HG03460 (cell line): ENCODE measurements around the gene ARHGEF26.
A peak's percentile ranks its signal among the peaks of the same experiment; 100 is the strongest.

Experiments used
- ATAC-seq: cut with Tn5 transposase; IDR thresholded peaks from one replicate; pipeline ENCODE4 v1.9.1; 2021; ENCODE audit not compliant: unreplicated experiment

Gene ARHGEF26

GRCh38 chr3:154112146-154112852 lies 8.9 kb upstream of the ARHGEF26 start:
- ATAC-seq: no peak

GRCh38 chr3:154113609-154114008 lies 7.6 kb upstream of the ARHGEF26 start:
- ATAC-seq: no peak

- no peak for ATAC-seq
Observed at GRCh38 chr3:154115332-154115731, 5.9 kb upstream of the ARHGEF26 start.

- ATAC-seq: no peak
Observed at GRCh38 chr3:154119951-154120350, 1.2 kb upstream of the ARHGEF26 start.

GRCh38 chr3:154121701-154122551 lies 736 bp downstream of the ARHGEF26 start:
- ATAC-seq: peak; percentile 41

- no peak for ATAC-seq
Observed at GRCh38 chr3:154122552-154122911, 1.3 kb downstream of the ARHGEF26 start.

- ATAC-seq: no peak
Observed at GRCh38 chr3:154122912-154123559, 1.8 kb downstream of the ARHGEF26 start.

GRCh38 chr3:154123906-154124305 lies 2.7 kb downstream of the ARHGEF26 start:
- no peak for ATAC-seq

- no peak for ATAC-seq
Observed at GRCh38 chr3:154125378-154126030, 4.3 kb downstream of the ARHGEF26 start.

GRCh38 chr3:154126651-154127050 lies 5.5 kb downstream of the ARHGEF26 start:
- ATAC-seq: no peak

- ATAC-seq: no peak
Observed at GRCh38 chr3:154129625-154130024, 8.4 kb downstream of the ARHGEF26 start.

- ATAC-seq: no peak
Observed at GRCh38 chr3:154130540-154130939, 9.3 kb downstream of the ARHGEF26 start.

- ATAC-seq: no peak
Observed at GRCh38 chr3:154131830-154132229, 10.6 kb downstream of the ARHGEF26 start.

- ATAC-seq: no peak
Observed at GRCh38 chr3:154132777-154133375, 11.7 kb downstream of the ARHGEF26 start.

GRCh38 chr3:154135511-154136173 lies 14.5 kb downstream of the ARHGEF26 start:
- no peak for ATAC-seq

GRCh38 chr3:154137036-154137435 lies 15.8 kb downstream of the ARHGEF26 start:
- ATAC-seq: no peak

GRCh38 chr3:154139996-154140436 lies 18.8 kb downstream of the ARHGEF26 start:
- ATAC-seq: no peak

- ATAC-seq: no peak
Observed at GRCh38 chr3:154142608-154143007, 21.4 kb downstream of the ARHGEF26 start.

- ATAC-seq: no peak
Observed at GRCh38 chr3:154143873-154144272, 22.7 kb downstream of the ARHGEF26 start.

- ATAC-seq: no peak
Observed at GRCh38 chr3:154144825-154145465, 23.8 kb downstream of the ARHGEF26 start.
